ENCODE data around the gene ZC3HAV1L.

ZC3HAV1L gene

GRCh38 chr7:139011373-139011772 lies 24.5 kb downstream of the ZC3HAV1L start:
- H3K27ac ChIP-seq (replicated peaks) = no peak overlapping the region
- no peak for TF ChIP-seq POLR2AphosphoS5 (IDR thresholded peaks at IDR 0.05; ENCODE audit: low read depth)
- TF ChIP-seq REST (IDR thresholded peaks at IDR 0.05; ENCODE audit: insufficient replicate concordance, low read depth) = no peak
- TF ChIP-seq SPI1 (IDR thresholded peaks at IDR 0.05; ENCODE audit: borderline replicate concordance, low read depth) = no peak
- TF ChIP-seq GABPA (IDR thresholded peaks at IDR 0.05; ENCODE audit: low read depth) = no peak
- no peak for TF ChIP-seq CTCF (IDR thresholded peaks at IDR 0.05; ENCODE audit: insufficient read depth, low read length)
- H3K27me3 ChIP-seq (ENCODE audit: insufficient read depth, poor library complexity, severe bottlenecking) = no peaks in the 10 kb centered on the region
- DNase-seq (ENCODE audit: low read depth in 1 of 2, low spot score in 1 of 2) = no peak
- H3K4me3 ChIP-seq (replicated peaks; ENCODE audit: insufficient read depth, low read length) = no peak overlapping the region

GRCh38 chr7:139004321-139005090 lies 31.3 kb downstream of the ZC3HAV1L start:
- Histone ChIP-seq H3K27ac (replicated peaks) (no peak overlapping the region), H3K4me3 (replicated peaks; ENCODE audit: insufficient read depth, low read length) (no peak overlapping the region), H3K27me3 (ENCODE audit: insufficient read depth, poor library complexity, severe bottlenecking) (peaks cover 3% of the 10 kb centered on the region)
- TF ChIP-seq REST (IDR thresholded peaks at IDR 0.05; ENCODE audit: insufficient replicate concordance, low read depth) (no peak), GABPA (IDR thresholded peaks at IDR 0.05; ENCODE audit: low read depth) (no peak), POLR2AphosphoS5 (IDR thresholded peaks at IDR 0.05; ENCODE audit: low read depth) (no peak), CTCF (IDR thresholded peaks at IDR 0.05; ENCODE audit: insufficient read depth, low read length) (no peak), SPI1 (IDR thresholded peaks at IDR 0.05; ENCODE audit: borderline replicate concordance, low read depth) (no peak)
- no peak for DNase-seq (ENCODE audit: low read depth in 1 of 2, low spot score in 1 of 2)

GRCh38 chr7:138999414-138999813 lies 36.4 kb downstream of the ZC3HAV1L start:
- Histone ChIP-seq H3K27me3 (ENCODE audit: insufficient read depth, poor library complexity, severe bottlenecking) (peaks cover 3% of the 10 kb centered on the region), H3K4me3 (replicated peaks; ENCODE audit: insufficient read depth, low read length) (no peak overlapping the region), H3K27ac (replicated peaks) (no peak overlapping the region)
- DNase-seq (ENCODE audit: low read depth in 1 of 2, low spot score in 1 of 2) = no peak
- TF ChIP-seq CTCF (IDR thresholded peaks at IDR 0.05; ENCODE audit: insufficient read depth, low read length) (no peak), GABPA (IDR thresholded peaks at IDR 0.05; ENCODE audit: low read depth) (no peak), POLR2AphosphoS5 (IDR thresholded peaks at IDR 0.05; ENCODE audit: low read depth) (no peak), SPI1 (IDR thresholded peaks at IDR 0.05; ENCODE audit: borderline replicate concordance, low read depth) (no peak), REST (IDR thresholded peaks at IDR 0.05; ENCODE audit: insufficient replicate concordance, low read depth) (no peak)

Measured in HL-60 (cell line).